SH-SY5Y (cell line): Measurements from ENCODE around the gene IGHMBP2.

ENCODE experiments used
- GATA2 ChIP-seq: IDR thresholded peaks from 2 replicates; pipeline ENCODE4 v1.6.1; 2011; ENCODE audit warnings: mild to moderate bottlenecking, low read depth, low read length
- GATA3 ChIP-seq: IDR thresholded peaks from 2 replicates; pipeline ENCODE4 v1.6.1; 2011; ENCODE audit warnings: low read depth, mild to moderate bottlenecking, low read length, moderate library complexity

DNA sequence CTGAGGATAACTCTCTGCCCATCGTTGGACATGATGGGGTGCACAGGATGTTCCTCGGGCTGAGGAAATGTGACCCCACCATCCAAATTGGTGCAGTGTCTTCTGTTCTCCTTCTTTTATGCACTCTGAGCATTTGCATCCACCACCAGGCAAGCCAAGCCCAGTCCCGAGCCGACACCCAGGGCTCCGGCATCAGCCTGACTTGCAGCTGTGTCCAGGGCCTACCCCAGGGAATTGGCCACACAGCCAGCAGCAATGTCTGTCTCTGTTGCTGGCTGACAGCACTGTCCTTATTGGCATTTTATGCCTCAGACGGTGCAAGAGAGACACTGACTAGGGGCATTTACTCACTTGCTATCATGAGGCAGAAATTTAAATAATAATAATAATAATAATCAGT, 36.6 kb upstream of the IGHMBP2 start:
- TF ChIP-seq GATA2, result no peak
- no peak for TF ChIP-seq GATA3
